NB4 (cell line): ENCODE measurements around the gene OSBPL7.

Experiments used
- DNase-seq: peaks from one replicate; pipeline ENCODE4 v3.0.0; 2010; ENCODE audit warnings: low read depth
- H3K4me3 ChIP-seq: one replicate; pipeline ENCODE4 v1.5.1; 2011; ENCODE audit warnings: mild to moderate bottlenecking, low read depth, low read length, moderate library complexity
- CTCF ChIP-seq: IDR thresholded peaks from one replicate; pipeline ENCODE4 v1.5.1; 2012; ENCODE audit warnings: low read depth, low read length
- MAX ChIP-seq: IDR thresholded peaks from 2 replicates; pipeline ENCODE4 v1.6.1; 2011; ENCODE audit warnings: low read depth, low read length
- MYC ChIP-seq: IDR thresholded peaks from 2 replicates; pipeline ENCODE4 v1.6.1; 2011; ENCODE audit warnings: low read depth, low read length
- POLR2A ChIP-seq: IDR thresholded peaks from 2 replicates; pipeline ENCODE4 v1.6.1; 2011; ENCODE audit warnings: mild to moderate bottlenecking; ENCODE audit not compliant: insufficient read length; ENCODE audit errors: extremely low read depth

Gene OSBPL7

GRCh38 chr17:47815106-47815918, 6.3 kb downstream of the OSBPL7 start:
- H3K4me3 ChIP-seq, result no peak overlapping the region
- TF ChIP-seq MYC (no peak), CTCF (no peak), MAX (no peak), POLR2A (no peak)
- DNase-seq, result no peak

- TF ChIP-seq MYC (no peak), CTCF (no peak), MAX (no peak), POLR2A (no peak)
- no peak for DNase-seq
- no peak overlapping the region for H3K4me3 ChIP-seq
Measured at GRCh38 chr17:47813512-47814031, 8.0 kb downstream of the OSBPL7 start.

- no peak overlapping the region for H3K4me3 ChIP-seq
- no peak for DNase-seq
- TF ChIP-seq MAX, result no peak
Measured at GRCh38 chr17:47813077-47813476, 8.5 kb downstream of the OSBPL7 start.

GRCh38 chr17:47812146-47812920, 9.3 kb downstream of the OSBPL7 start:
- H3K4me3 ChIP-seq, result no peak overlapping the region
- no peak for TF ChIP-seq MYC
- no peak for TF ChIP-seq MAX
- TF ChIP-seq CTCF, result no peak
- DNase-seq, result no peak

GRCh38 chr17:47811709-47812108, 9.9 kb downstream of the OSBPL7 start:
- TF ChIP-seq POLR2A (no peak), MYC (no peak), MAX (no peak), CTCF (no peak)
- no peak for DNase-seq
- H3K4me3 ChIP-seq, result no peak overlapping the region
